ENCODE data around the gene RGS17. TPM values are rescaled to one million over a fixed set of nuclear protein-coding genes. Genes with fewer than 3 reads are reported as not detected.

RGS17 gene
- total and polyA plus RNA-seq, 10 of the 15 experiments (the other 5 are each of a cell fraction or from before 2014, with no cell fraction given) = 0.06 to 0.29 (median 0.14) TPM; not detected in 4

DNA sequence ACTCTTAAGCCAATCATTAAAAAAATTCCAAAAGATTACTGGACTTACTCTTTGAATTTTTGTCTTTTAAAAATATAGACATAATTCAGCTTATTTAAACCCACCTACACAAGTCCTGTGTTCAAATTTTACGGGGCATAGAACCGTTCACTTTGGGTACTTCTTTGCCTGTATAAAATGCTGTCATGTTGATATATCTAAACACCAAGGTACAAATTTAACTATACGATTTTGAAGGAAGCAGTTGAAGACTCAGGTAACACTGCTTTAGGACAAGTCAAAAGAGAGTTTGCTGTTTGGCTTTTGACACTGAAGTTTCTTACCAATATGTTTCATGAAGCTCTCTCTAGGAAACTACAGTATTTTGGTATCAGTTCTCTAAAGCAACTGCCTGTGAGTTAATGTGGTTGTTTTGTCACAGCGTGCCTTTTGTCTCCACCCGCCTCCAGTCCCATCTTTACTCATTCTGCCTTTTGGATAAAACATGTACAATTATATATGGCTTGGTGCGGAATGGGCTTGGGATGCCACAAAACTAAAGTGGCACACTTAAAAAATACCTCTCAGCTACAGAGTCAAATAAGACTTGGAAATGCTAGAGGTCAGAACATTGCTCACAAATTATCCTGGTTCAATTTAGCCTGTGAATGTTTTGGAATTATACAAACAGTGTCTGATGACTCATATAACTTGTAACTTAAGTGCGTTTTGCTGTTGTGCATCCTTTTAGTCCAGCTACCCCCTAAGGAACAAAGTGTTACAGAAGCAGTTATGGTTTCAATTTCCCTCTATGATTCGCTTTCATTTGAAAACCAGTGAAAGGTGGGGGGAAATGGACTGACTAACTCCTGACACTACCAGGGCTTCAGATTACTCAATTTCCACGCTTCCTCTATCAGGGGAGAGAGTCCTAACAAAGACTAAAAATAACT is 38.7 kb downstream of the RGS17 start (continued):
- TF ChIP-seq, protein P1, sequence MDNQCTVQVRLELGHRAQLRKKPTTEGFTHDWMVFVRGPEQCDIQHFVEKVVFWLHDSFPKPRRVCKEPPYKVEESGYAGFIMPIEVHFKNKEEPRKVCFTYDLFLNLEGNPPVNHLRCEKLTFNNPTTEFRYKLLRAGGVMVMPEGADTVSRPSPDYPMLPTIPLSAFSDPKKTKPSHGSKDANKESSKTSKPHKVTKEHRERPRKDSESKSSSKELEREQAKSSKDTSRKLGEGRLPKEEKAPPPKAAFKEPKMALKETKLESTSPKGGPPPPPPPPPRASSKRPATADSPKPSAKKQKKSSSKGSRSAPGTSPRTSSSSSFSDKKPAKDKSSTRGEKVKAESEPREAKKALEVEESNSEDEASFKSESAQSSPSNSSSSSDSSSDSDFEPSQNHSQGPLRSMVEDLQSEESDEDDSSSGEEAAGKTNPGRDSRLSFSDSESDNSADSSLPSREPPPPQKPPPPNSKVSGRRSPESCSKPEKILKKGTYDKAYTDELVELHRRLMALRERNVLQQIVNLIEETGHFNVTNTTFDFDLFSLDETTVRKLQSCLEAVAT (IDR thresholded peaks at IDR 0.05) = peak; percentile 65; the same call in 1 of the 2 replicates
- TF ChIP-seq ATF7 (IDR thresholded peaks at IDR 0.05; ENCODE audit: low read depth) (peak; percentile 59; the same call in 1 of the 2 replicates), SPI1 (IDR thresholded peaks at IDR 0.05; ENCODE audit: borderline replicate concordance, insufficient read depth, low read depth, low read length) (peak; percentile 93), SREBF1 (IDR thresholded peaks at IDR 0.05; ENCODE audit: low read length) (no peak), IKZF1 (conservative IDR thresholded peaks at IDR 0.05) (peak; percentile 87), CBX3 (IDR thresholded peaks at IDR 0.05; ENCODE audit: borderline replicate concordance, low read depth) (no peak), SMAD5 (IDR thresholded peaks at IDR 0.05; ENCODE audit: low read depth) (no peak), SMC3 (IDR thresholded peaks at IDR 0.05; ENCODE audit: borderline replicate concordance, low read length) (0 out of 2 replicates have a peak, but pooled peaks have one; percentile 8), IKZF2 (IDR thresholded peaks at IDR 0.05) (peak; percentile 85 to 87), TAF1 (IDR thresholded peaks at IDR 0.05; ENCODE audit: borderline replicate concordance, low read depth, low read length) (no peak), MEF2A (IDR thresholded peaks at IDR 0.05; ENCODE audit: insufficient read depth, low read depth, low read length) (0 out of 2 replicates have a peak, but pooled peaks have one; percentile 25), FOXK2 (IDR thresholded peaks at IDR 0.05) (no peak), BHLHE40 (IDR thresholded peaks at IDR 0.05; ENCODE audit: borderline replicate concordance in 1 of 2, low read depth in 2 of 2, low read length in 1 of 2) (peak; percentile 14 to 21; a peak in 1 of 4 replicates), IRF4 (IDR thresholded peaks at IDR 0.05; ENCODE audit: low read depth, low read length) (peak; percentile 80), ESRRA (IDR thresholded peaks at IDR 0.05; ENCODE audit: low read length) (no peak), DPF2 (IDR thresholded peaks at IDR 0.05) (peak; percentile 96), SP1 (IDR thresholded peaks at IDR 0.05; ENCODE audit: low read depth, low read length) (peak; percentile 14)
- TF ChIP-seq, protein P2, sequence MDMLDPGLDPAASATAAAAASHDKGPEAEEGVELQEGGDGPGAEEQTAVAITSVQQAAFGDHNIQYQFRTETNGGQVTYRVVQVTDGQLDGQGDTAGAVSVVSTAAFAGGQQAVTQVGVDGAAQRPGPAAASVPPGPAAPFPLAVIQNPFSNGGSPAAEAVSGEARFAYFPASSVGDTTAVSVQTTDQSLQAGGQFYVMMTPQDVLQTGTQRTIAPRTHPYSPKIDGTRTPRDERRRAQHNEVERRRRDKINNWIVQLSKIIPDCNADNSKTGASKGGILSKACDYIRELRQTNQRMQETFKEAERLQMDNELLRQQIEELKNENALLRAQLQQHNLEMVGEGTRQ (IDR thresholded peaks at IDR 0.05; ENCODE audit: borderline replicate concordance, low read depth, low read length) = no peak
- TF ChIP-seq, protein P3, sequence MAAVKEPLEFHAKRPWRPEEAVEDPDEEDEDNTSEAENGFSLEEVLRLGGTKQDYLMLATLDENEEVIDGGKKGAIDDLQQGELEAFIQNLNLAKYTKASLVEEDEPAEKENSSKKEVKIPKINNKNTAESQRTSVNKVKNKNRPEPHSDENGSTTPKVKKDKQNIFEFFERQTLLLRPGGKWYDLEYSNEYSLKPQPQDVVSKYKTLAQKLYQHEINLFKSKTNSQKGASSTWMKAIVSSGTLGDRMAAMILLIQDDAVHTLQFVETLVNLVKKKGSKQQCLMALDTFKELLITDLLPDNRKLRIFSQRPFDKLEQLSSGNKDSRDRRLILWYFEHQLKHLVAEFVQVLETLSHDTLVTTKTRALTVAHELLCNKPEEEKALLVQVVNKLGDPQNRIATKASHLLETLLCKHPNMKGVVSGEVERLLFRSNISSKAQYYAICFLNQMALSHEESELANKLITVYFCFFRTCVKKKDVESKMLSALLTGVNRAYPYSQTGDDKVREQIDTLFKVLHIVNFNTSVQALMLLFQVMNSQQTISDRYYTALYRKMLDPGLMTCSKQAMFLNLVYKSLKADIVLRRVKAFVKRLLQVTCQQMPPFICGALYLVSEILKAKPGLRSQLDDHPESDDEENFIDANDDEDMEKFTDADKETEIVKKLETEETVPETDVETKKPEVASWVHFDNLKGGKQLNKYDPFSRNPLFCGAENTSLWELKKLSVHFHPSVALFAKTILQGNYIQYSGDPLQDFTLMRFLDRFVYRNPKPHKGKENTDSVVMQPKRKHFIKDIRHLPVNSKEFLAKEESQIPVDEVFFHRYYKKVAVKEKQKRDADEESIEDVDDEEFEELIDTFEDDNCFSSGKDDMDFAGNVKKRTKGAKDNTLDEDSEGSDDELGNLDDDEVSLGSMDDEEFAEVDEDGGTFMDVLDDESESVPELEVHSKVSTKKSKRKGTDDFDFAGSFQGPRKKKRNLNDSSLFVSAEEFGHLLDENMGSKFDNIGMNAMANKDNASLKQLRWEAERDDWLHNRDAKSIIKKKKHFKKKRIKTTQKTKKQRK (IDR thresholded peaks at IDR 0.05; ENCODE audit: low read depth, low read length) = no peak
- TF ChIP-seq, protein P4, sequence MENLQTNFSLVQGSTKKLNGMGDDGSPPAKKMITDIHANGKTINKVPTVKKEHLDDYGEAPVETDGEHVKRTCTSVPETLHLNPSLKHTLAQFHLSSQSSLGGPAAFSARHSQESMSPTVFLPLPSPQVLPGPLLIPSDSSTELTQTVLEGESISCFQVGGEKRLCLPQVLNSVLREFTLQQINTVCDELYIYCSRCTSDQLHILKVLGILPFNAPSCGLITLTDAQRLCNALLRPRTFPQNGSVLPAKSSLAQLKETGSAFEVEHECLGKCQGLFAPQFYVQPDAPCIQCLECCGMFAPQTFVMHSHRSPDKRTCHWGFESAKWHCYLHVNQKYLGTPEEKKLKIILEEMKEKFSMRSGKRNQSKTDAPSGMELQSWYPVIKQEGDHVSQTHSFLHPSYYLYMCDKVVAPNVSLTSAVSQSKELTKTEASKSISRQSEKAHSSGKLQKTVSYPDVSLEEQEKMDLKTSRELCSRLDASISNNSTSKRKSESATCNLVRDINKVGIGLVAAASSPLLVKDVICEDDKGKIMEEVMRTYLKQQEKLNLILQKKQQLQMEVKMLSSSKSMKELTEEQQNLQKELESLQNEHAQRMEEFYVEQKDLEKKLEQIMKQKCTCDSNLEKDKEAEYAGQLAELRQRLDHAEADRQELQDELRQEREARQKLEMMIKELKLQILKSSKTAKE (IDR thresholded peaks at IDR 0.05; ENCODE audit: low read depth, poor library complexity, severe bottlenecking) = peak; percentile 40
- TF ChIP-seq, protein P5, sequence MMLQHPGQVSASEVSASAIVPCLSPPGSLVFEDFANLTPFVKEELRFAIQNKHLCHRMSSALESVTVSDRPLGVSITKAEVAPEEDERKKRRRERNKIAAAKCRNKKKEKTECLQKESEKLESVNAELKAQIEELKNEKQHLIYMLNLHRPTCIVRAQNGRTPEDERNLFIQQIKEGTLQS (IDR thresholded peaks at IDR 0.05; ENCODE audit: borderline replicate concordance, extremely low read depth, low read depth, low read length) = no peak
